HCT116 (cell line): ENCODE data around the gene NF2. TPM values are rescaled to one million over a fixed set of nuclear protein-coding genes. Genes with fewer than 3 reads are reported as not detected.
"Not testable (repeated sequence)": the region's sequence is repeated elsewhere in the genome, so short reads cannot be mapped to it uniquely, and the experiment has no call there.

Source experiments
- ATAC-seq: fragments of 200-7000 bp; cut with Tn5 transposase; 2 replicates; pipeline ENCODE4 v1.9.1; 2020; ENCODE audit warnings: mild to moderate bottlenecking, moderate library complexity
- BruUV-seq: library from RNA; stranded (reverse); fragments of 400-500 nt; replicated peaks from 2 replicates; lab custom pipeline; 2021; lab: Mats Ljungman, UMichigan
- CTCF ChIA-PET: fragments of 300-600 bp; sonication (Branson Sonifier 250); formaldehyde crosslinking; loops from one replicate; lab custom pipeline; 2021; ENCODE audit warnings: antibody characterized with exemption; lab: Charles Lee
- POLR2A ChIA-PET: fragments of 300-600, 350-600 bp; sonication (Branson Sonifier 250); formaldehyde crosslinking; loops from one replicate; lab custom pipeline; 2021; ENCODE audit warnings: antibody characterized with exemption; lab: Charles Lee
- RAD21 ChIA-PET, 2 experiments: fragments of 300-600 bp; sonication (Branson Sonifier 250); formaldehyde crosslinking; loops; one replicate each; lab custom pipeline; 2023; ENCODE audit warnings: low total read pairs in 2 of 2; ENCODE audit not compliant: uncharacterized antibody in 2 of 2, unreplicated experiment in 2 of 2, low non-redundant PET in 1 of 2; lab: Charles Lee
- DNase-seq: peaks from one replicate; pipeline ENCODE4 v3.0.0-alpha.2; 2010; ENCODE audit warnings: low read depth, low spot score
- H2AFZ ChIP-seq: fragments of 200-600 bp; shearing (Covaris generic), sonication (generic); 2 replicates; pipeline ENCODE4 v1.6.1; 2017; ENCODE audit warnings: low read depth, mixed run types, mixed read lengths, antibody characterized with exemption, low read length; ENCODE audit not compliant: poor library complexity, severe bottlenecking
- H3K27ac ChIP-seq: 2 replicates; pipeline ENCODE4 v1.5.1; 2012; ENCODE audit warnings: low read depth, low read length
- H3K27me3 ChIP-seq: fragments of 200-600 bp; sonication (generic); 2 replicates; pipeline ENCODE4 v1.6.1; 2016; ENCODE audit warnings: mixed run types, low read length, mixed read lengths; ENCODE audit not compliant: insufficient read depth
- H3K36me3 ChIP-seq, 2 experiments: fragments of 200-500 bp in 1 of 2; fragments of 200-600 bp in 1 of 2; sonication (Bioruptor generic) in 1 of 2; sonication (generic) in 1 of 2; 2 replicates each; pipeline versions ENCODE4 v1.5.1 to v1.6.1; 2014 to 2016; ENCODE audit warnings: low read length in 2 of 2, inconsistent platforms in 1 of 2, mixed read lengths in 1 of 2, mixed run types in 1 of 2; ENCODE audit not compliant: insufficient read depth in 2 of 2, control insufficient read depth in 1 of 2
- H3K4me1 ChIP-seq, 2 experiments: fragments of 200-600 bp in 1 of 2; sonication (generic) in 1 of 2; 2 replicates each; pipeline versions ENCODE4 v1.5.1 to v1.6.1; 2012 to 2017; ENCODE audit warnings: low read length in 2 of 2, inconsistent platforms in 1 of 2, mild to moderate bottlenecking in 1 of 2, mixed read lengths in 1 of 2, mixed run types in 1 of 2, moderate library complexity in 1 of 2; ENCODE audit not compliant: insufficient read depth in 2 of 2, control insufficient read depth in 1 of 2
- H3K4me2 ChIP-seq: fragments of 200-600 bp; sonication (generic); 2 replicates; pipeline ENCODE4 v1.6.1; 2017; ENCODE audit warnings: mixed run types, low read length, mixed read lengths
- H3K4me3 ChIP-seq, 2 experiments: fragments of 200-600 bp in 1 of 2; sonication (generic) in 1 of 2; replicated peaks in 1 of 2; 2 replicates each; pipeline ENCODE4 v1.5.1; 2011 to 2016; ENCODE audit warnings: low read length in 2 of 2, control low read depth in 1 of 2, low read depth in 1 of 2, mild to moderate bottlenecking in 1 of 2, mixed read lengths in 1 of 2, mixed run types in 1 of 2
- H3K79me2 ChIP-seq: fragments of 200-600 bp; sonication (generic); 2 replicates; pipeline ENCODE4 v1.6.1; 2017; ENCODE audit warnings: mild to moderate bottlenecking, mixed run types, low read length, moderate library complexity, mixed read lengths; ENCODE audit not compliant: insufficient read depth
- H3K9ac ChIP-seq: fragments of 200-600 bp; sonication (generic); 2 replicates; pipeline ENCODE4 v1.6.1; 2016; ENCODE audit warnings: low read length, mixed read lengths
- H3K9me2 ChIP-seq: fragments of 200-600 bp; sonication (generic), shearing (Covaris generic); 2 replicates; pipeline ENCODE4 v1.6.1; 2017; ENCODE audit warnings: mixed run types, mild to moderate bottlenecking, moderate library complexity; ENCODE audit not compliant: insufficient read depth
- H3K9me3 ChIP-seq, 2 experiments: fragments of 200-500 bp in 1 of 2; fragments of 200-600 bp in 1 of 2; sonication (Bioruptor generic) in 1 of 2; sonication (generic) in 1 of 2; 2 replicates each; pipeline ENCODE4 v1.6.1; 2014 to 2017; ENCODE audit warnings: low read length in 2 of 2, mixed read lengths in 2 of 2, inconsistent platforms in 1 of 2, low read depth in 1 of 2, mild to moderate bottlenecking in 1 of 2, mixed run types in 1 of 2, moderate library complexity in 1 of 2; ENCODE audit not compliant: control insufficient read depth in 1 of 2, insufficient read depth in 1 of 2
- H4K20me1 ChIP-seq: fragments of 200-600 bp; sonication (generic), shearing (Covaris generic); 2 replicates; pipeline ENCODE4 v1.6.1; 2017; ENCODE audit warnings: mixed run types, mild to moderate bottlenecking, moderate library complexity; ENCODE audit not compliant: insufficient read depth
- POLR2AphosphoS5 ChIP-seq: IDR thresholded peaks from 2 replicates; pipeline ENCODE4 v1.6.1; 2011; ENCODE audit warnings: mild to moderate bottlenecking, low read depth, low read length, moderate library complexity
- SIN3A ChIP-seq: IDR thresholded peaks from 2 replicates; pipeline ENCODE4 v1.6.1; 2012; ENCODE audit warnings: low read depth
- ZBTB33 ChIP-seq: IDR thresholded peaks from 2 replicates; pipeline ENCODE4 v1.6.1; 2011; ENCODE audit warnings: mild to moderate bottlenecking, low read length, moderate library complexity; ENCODE audit not compliant: insufficient replicate concordance; ENCODE audit errors: extremely low read depth
- intact Hi-C: fragments of 100-400 bp; cut with micrococcal nuclease; formaldehyde crosslinking; loops from 2 replicates; pipeline ENCODE4 v1.10.0; 2022
- total RNA-seq: library from RNA; stranded (reverse); gene quantifications from one replicate; pipeline ENCODE4 v1.2.1, GENCODE V29; 2021; ENCODE audit not compliant: unreplicated experiment

NF2 gene
- total RNA-seq, 1 experiment from 2014 or later = 70.2 TPM

DNA sequence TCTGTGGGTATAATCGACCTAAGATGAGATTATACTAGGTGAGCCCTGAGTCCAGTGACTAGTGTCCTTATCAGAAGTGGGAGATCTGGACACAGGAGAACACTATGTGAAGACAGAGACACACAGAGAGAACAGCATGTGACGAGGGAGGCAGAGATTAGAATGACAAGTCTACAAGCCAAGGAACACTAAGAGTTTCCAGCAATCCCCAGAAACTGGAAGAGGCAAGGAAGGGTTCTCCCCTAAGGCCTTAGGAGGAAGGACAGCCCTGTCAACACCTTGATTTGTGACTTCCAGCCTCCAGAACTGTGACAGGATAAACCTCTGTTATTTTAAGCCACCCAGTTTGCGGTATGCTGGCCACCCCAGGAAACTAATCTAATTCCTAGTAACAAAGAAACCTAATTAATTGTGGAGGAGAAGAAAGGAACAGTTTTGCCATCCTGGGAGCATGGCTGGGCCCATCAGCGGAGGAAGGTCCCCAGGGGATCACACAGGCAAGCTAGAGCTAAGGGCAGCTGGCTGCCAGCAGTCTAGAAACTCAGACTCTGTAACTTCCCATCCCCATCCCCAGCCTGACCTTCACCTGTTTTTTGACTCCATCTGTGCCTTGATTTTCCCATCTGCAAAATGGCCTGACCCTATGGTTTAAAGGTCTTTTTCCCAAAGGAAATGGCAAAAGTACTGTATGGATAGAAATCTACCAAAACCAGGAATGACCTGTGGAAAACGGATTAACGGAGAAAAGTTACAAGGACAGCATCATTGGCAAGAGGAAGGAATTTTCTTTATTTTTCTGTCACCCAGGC is 39.6 kb upstream of the NF2 start (continued):
- TF ChIP-seq SIN3A (no peak), POLR2AphosphoS5 (no peak), ZBTB33 (no peak)

- H3K9me2 ChIP-seq, ATAC-seq, H3K27me3 ChIP-seq, H3K9ac ChIP-seq, intact Hi-C loops, H2AFZ ChIP-seq, DNase-seq, H3K4me3 ChIP-seq, RAD21 ChIA-PET, H3K27ac ChIP-seq, H4K20me1 ChIP-seq, H3K4me2 ChIP-seq, CTCF ChIA-PET, H3K9me3 ChIP-seq, H3K4me1 ChIP-seq, BruUV-seq, H3K79me2 ChIP-seq: not testable (repeated sequence)
- H3K36me3 ChIP-seq = peaks cover 6 to 18% of the 10 kb centered on the region in 2 experiments; a peak in 3 of 4 replicates
- POLR2A ChIA-PET = interaction anchor here (1.4 kb wide), 1 partner anchor 13 kb away, joined by 3 read pairs; the partner anchor contains the start of gene THOC5
These were observed 36.9 kb upstream of the NF2 start for GRCh38 chr22:29566513-29566912.
